HG03575 (cell line): ENCODE data around the gene RPS6KA2.

Experiments used
- ATAC-seq: cut with Tn5 transposase; IDR thresholded peaks from one replicate; pipeline ENCODE4 v1.9.1; 2021; ENCODE audit not compliant: unreplicated experiment, insufficient number of reproducible peaks, low FRiP score; ENCODE audit errors: extremely low read depth

RPS6KA2 gene

GRCh38 chr6:166619912-166620311 lies 7.1 kb downstream of the RPS6KA2 start:
- ATAC-seq: no peak

GRCh38 chr6:166618866-166619761 lies 7.9 kb downstream of the RPS6KA2 start:
- no peak for ATAC-seq

GRCh38 chr6:166618251-166618650 lies 8.8 kb downstream of the RPS6KA2 start:
- no peak for ATAC-seq

- no peak for ATAC-seq
Measured at GRCh38 chr6:166617359-166617758, 9.7 kb downstream of the RPS6KA2 start.

GRCh38 chr6:166616261-166617238 lies 10.5 kb downstream of the RPS6KA2 start:
- no peak for ATAC-seq

- ATAC-seq: no peak
Measured at GRCh38 chr6:166615059-166615770, 11.8 kb downstream of the RPS6KA2 start.

- no peak for ATAC-seq
Measured at GRCh38 chr6:166614589-166614988, 12.5 kb downstream of the RPS6KA2 start.

- no peak for ATAC-seq
Measured at GRCh38 chr6:166614171-166614583, 12.9 kb downstream of the RPS6KA2 start.

GRCh38 chr6:166613027-166613426 lies 14.0 kb downstream of the RPS6KA2 start:
- ATAC-seq: no peak

GRCh38 chr6:166612471-166612881 lies 14.6 kb downstream of the RPS6KA2 start:
- no peak for ATAC-seq

- ATAC-seq: no peak
Measured at GRCh38 chr6:166611631-166612030, 15.4 kb downstream of the RPS6KA2 start.

GRCh38 chr6:166610069-166610468 lies 17.0 kb downstream of the RPS6KA2 start:
- no peak for ATAC-seq

- ATAC-seq: no peak
Measured at GRCh38 chr6:166608774-166609173, 18.3 kb downstream of the RPS6KA2 start.

GRCh38 chr6:166605752-166606151 lies 21.3 kb downstream of the RPS6KA2 start:
- no peak for ATAC-seq

- ATAC-seq: no peak
Measured at GRCh38 chr6:166604911-166605310, 22.1 kb downstream of the RPS6KA2 start.

- ATAC-seq: no peak
Measured at GRCh38 chr6:166604328-166604727, 22.7 kb downstream of the RPS6KA2 start.

- no peak for ATAC-seq
Measured at GRCh38 chr6:166603043-166603690, 23.9 kb downstream of the RPS6KA2 start.

GRCh38 chr6:166601956-166602355 lies 25.1 kb downstream of the RPS6KA2 start:
- ATAC-seq: no peak

- no peak for ATAC-seq
Measured at GRCh38 chr6:166600931-166601330, 26.1 kb downstream of the RPS6KA2 start.
